ENCODE measurements around the gene WDFY3.

The WDFY3 gene

DNA sequence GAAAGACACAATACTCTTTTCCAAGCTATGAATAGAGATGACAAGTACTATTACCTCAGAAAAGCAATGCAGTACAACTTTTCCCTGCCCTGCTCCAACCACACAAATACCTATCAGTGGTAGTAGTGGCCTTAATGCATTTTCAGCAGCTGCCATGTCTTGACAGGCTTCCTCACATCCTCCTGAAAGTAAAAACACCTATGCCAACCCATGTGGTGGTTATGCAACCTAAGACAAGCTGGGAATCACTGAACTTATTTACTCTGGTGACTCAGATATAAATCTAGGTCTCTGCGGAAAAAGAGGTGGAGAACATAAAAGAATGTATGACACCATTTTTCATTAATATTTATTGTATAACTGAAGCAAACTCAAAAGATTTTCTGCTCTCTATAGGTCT, 14.5 kb downstream of the WDFY3 start:
- no peak for DNase-seq

DNA sequence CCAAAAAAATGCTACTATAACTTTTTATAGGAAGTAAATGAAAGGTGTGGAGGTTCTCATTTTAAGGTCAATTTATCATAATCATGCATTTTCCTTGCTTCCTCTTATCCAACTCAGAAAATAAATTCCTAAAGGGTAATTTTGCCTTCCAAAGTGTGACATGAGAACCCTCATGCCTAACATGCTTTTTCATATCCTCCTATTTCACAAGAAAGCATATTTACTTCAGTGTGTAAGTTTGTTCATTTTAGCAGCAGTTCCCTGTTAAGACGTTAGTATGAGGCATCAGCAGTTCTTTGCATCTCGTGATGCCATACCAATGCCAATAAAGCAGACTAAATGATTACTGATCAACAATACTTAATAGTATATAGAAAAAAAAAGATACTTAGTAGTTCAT, 18.4 kb downstream of the WDFY3 start:
- no peak for DNase-seq

DNA sequence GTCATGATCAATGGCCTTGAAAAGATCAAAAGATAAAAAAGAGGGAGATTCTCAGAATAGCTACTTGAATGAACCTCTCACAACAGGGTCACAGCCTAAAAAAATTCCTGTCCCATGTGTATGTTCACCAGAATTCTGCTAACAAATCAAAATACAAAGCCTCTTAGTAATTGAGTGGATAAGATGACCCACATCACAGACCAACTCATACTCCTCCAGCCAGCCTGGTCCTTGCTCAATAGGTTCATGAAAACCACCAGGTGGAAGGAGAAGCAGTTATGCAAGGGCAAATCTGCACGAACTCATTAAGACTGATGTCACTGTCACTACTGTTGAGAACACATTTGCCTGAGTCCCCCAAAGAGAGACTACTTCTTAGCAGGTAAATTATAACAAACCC, 21.5 kb downstream of the WDFY3 start:
- DNase-seq, result no peak

DNA sequence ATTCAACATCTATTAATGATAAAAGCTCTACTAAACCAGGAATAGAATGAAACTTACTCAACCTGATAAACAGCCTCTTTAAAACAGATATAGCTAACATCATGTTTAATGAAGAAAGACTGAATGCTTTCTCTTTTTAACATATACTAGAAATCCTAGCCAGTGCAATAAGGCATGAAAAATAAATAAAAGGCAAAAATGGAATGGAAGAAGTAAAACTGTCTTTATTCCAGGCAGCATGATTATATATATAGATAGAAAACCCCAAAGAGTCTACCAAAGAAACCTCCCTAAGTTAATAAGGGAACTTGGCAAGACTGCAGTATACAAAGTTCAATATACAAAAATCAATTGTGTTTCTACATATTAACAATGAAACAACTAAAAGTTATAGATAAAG, 25.5 kb downstream of the WDFY3 start:
- no peak for DNase-seq

DNA sequence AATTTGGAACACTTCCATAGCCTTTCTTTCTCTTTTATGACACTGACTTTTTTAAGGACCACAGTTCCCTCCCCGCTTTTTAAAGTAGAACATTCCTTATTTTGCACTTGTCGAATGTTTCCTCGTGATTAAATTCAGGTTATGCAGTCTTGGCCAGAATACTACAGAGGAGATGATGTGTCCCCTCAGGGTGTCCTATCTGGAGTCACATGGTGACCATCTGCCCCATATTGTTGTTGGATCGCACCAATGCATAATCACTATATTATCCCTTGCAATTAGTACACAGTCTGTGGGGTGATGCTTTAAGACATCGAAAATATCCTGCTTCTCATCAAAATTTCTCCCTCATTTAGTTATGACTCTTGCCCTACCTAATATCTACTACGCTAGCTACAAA, 27.4 kb downstream of the WDFY3 start:
- DNase-seq, result no peak

DNA sequence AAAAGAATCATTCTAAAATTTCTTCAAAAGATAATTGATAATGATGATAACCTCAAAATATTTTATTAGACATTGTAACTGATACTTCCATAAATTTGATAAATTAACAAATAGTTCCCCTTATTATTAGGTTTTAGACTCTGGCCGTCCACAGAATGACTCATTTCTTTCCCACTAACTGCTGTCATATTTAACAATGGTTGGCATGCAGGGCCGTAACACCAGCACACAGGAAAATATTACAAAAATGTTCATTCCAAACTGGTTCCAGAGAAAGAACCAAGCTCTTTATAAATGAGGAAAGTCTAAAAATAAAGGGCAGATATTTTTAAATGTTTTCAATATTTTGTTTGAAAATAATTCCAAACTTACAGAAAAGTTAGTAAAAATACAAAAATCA, 28.2 kb downstream of the WDFY3 start:
- DNase-seq, result no peak

DNA sequence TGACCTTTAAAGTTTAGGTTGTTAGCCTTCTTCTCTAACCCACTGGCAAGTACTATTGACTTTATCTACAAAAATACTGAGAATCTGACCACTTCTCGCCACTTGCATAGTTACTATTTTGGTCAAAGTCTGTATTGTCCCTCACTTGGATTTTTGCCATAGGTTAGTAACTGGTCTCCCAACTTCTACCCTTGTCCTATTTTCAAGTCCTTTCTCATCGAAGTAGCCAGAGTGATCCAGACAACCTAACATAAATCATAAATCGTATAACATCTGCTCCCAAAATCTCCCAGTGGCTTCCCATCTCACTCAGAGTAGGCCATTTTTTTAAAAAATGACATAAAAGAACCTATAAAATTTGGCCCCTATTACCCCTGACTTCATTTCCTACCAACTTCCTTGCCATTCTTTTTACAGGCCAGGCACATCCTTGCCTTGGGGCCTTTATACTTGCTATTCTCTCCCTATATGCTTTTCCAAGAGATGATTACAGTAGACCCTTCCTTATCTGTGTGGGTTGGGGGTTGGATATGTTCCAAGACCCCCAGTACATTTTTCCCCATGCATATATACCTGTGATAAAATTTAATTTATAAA, 29.0 kb downstream of the WDFY3 start:
- no peak for DNase-seq

DNA sequence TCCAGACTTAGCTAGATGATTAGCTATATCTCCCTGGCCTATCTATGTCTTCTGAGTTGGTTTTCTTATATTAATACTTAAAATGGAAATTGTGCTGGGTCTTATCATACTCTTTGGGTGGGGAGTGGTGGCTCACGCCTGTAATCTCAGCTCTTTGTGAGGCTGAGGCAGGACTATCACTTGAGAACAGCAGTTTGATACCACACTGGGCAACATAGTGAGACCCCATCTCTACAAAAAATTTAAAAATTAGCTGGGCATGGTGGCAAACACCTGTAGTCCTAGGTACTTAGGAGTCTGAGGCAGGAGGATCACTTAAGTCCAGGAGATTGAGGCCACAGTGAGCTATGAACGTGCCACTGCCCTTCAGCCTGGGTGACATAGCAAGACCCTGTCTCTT, 30.4 kb downstream of the WDFY3 start:
- DNase-seq, result no peak

DNA sequence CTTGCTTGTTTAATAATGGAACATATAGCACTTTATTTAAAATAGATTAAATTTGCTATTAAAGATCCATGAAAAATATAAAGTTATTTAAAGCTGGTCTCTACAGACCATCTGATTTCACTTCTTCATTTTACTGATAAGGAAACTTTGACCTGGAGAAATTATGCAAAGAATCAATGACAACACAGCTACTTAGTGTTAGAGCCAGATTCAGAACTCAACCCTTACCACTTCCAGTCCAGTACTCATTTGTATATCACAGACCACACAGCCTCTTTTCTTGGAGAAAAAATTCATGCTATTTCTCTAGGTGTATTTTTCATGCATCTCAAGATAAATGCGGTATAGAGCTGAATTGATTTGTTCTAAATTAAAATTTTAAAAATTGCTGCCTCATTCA, 34.0 kb downstream of the WDFY3 start:
- no peak for DNase-seq

DNA sequence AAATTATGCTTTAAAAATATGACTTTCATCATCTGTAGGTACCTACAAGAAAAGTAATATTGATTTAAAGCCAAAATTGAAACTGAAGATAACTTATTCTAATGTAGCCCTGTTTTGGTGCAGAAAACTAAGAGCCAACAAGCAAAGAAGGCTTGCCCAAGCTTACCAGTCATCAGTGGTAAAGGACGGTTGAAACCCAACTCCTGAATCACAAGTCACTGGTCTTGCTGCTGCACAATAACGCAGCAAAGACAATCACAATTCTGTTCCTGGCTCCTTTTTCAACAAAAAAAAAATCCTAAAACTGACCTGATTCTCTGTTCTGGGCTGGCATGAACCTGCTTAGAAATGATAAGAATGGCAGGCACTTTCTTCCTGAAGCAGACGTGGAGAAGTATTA, 34.5 kb downstream of the WDFY3 start:
- no peak for DNase-seq

DNA sequence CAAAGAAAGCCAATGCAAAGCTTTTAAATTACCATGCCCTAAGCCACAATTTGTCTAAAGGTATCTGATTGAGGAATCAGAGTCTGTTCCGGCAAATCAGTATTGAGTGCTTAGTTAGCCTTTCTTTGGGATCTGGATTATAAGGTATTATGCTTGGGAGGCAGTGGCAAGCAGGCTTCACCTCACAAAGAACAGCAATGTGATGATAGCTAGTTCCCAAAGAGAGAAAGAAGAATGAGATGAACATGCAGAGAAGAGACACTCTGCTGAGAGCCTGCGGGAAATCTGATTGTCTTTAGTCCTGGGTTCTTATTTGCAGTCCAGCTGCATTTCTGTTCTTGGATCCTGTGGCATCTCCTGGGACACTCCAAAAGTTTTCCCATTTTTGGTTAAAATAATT, 35.2 kb downstream of the WDFY3 start:
- no peak for DNase-seq

DNA sequence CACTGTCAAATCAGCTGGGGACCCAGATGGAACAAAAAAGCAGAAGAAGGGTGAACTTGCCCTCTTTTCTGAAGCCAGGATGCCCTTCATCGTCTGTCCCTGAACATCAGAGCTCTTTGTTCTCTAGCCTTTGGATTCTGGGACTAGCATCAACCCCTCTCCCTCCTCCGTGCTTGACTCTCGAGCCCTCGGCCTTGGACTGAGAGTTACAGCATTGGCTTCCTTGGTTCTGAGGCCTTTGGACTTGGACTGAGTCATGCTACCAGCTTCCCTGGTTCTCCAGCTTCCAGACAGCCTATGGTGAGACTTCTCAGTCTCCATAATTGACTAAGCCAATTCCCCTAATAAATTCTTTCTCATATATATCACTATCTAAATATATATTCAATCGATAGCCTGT, 38.4 kb downstream of the WDFY3 start:
- DNase-seq, result no peak

DNA sequence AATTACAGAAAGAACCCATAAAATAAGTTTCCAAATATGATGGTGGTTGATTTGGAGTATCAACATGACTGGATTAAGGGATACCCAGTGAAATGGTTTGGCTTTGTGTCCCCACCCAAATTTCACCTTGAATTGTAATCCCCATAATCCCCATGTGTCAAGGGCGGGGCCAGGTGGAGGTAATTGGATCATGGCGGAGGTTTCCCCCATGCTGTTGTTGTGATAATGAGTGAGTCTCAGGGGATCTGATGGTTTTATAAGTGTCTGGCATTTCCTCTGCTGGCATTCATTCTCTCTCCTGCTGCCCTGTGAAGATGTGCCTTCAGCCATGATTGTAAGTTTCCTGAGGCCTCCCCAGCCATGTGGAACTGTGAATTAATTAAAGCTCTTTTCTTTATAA, 39.1 kb downstream of the WDFY3 start:
- no peak for DNase-seq

DNA sequence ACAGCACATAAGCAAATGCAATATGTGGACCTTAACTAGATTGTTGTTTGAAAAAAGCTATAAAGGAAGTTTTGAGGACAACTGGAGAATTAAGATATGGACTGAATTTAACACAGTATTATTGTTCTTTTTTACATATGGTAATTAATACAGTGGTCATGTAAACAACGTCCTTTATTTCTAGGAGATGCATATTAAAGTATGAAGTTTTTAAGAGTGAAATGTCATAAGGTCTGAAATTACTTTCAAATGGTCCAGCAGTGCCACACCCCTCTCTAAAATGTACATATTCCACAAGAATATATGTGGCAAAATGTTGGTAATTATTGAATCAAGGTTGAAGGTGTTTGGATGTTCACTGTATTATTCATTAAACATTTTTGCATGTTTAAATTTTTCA, 40.9 kb downstream of the WDFY3 start:
- DNase-seq, result no peak

DNA sequence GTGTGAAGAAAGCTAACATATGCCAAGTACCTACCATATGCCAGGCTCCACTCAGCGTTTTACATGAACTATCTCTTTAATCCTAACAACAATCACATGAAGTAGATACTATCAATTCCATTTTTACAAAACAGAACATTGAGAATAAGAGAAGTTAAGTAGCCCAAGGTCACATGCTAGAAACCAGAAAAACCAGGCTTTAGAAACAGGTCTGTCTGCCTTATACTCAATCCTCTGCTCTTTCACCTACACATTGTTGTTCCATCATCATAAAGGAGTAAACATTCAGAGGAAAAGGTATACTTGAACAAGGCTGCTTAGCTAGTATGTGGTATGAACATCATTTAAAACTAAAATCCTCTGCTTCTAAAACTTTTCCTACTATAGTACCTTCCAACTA, 42.1 kb downstream of the WDFY3 start:
- DNase-seq, result no peak

DNA sequence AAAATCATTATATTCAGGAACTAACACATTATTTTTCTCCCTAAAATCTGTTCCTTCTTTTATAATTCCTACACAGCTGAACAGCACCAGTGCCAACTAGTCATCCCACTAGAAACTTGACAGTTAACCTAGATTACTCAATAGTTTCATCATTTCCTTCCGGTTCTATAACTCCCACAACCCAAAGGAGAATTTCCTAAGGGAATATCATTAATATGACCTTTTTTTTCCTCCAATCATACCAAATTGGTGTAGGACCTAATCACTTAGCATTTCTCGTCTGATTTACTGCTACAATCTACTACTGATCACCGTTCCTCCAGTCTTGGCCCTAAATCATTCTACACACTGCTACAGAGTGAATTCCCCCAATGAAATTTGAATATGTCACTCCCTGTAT, 45.9 kb downstream of the WDFY3 start:
- no peak for DNase-seq

DNA sequence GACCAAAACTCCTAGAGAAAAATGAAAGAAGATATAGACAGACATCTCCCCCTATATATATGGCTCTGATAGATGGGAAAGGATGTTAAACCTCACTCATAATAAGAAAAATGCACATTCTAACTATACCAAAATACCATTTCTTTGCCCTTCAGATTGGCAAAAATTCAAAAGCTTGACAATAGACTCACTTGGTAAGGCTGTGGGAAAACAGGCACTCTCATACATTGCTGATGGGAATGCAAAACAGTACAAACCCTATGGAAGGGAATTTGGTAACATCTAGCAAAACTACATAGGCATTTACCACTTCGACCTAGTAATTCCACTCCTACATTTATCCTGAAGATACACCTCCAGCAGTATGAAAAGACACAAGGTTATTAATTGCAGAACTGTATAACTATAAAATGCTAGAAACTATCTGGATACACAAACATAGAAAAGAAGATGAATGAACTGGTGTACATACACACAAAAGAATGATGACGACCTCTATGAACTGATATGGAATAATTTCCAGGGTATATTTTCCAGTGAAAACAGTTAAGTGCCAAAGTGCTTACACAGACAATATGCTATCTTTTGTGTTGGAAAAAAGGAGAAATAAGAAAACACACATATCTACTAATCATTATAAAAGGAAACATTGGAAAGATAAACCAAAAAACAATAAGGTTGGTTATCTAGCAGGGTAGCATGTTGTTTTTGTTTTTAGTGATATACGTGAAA, 48.5 kb downstream of the WDFY3 start:
- DNase-seq, result no peak

DNA sequence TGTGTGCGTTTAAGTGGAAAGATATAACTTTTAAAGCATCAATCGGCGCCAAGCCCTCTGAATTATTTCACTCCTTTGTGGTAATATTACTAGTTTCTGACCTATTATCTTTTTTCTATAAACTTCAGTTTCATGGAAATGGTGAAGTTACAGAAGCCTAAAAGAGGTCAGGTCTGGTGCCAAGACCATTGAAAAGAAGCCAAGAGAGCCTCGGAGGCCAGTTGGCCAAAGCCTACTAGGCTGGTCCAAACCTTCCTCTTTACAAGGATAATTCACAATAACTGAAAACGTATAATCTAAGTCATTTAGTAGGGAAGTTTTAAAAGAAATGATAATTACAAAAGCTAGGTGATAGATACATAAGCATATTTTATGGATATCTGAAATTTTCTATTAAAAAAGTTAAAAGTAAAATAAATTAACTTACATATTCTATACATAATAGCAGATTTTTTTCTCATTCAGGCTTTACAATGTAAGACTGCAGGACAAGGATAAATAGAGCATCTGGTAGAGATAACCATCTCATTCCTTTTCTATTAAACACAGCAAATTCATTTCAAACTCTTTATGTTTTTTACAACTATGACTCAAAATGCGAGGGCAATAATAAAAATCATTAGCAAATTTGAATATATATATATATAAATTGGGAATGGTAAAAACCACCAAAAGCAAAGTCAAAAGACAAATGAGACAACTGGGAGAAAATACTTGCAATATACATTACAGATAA, 49.2 kb downstream of the WDFY3 start:
- DNase-seq, result no peak

DNA sequence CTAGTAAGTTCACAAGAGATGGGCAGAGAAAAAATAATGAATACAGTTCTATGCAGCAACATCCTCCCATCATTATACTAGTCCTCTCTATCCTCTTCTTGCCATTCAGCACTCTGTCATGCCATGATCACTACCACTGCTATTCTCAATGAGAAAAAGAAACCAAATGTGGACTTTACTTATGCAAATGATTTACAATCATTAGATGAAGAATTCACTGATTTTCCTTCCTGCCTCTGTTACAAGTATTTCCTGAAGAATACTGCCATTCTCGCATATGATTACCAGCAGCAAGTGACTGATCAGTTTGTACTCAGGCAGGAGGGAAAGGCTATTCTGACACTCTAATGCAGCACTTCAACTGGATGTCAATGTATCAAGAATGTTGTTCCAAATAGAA, 50.3 kb downstream of the WDFY3 start:
- DNase-seq, result no peak

DNA sequence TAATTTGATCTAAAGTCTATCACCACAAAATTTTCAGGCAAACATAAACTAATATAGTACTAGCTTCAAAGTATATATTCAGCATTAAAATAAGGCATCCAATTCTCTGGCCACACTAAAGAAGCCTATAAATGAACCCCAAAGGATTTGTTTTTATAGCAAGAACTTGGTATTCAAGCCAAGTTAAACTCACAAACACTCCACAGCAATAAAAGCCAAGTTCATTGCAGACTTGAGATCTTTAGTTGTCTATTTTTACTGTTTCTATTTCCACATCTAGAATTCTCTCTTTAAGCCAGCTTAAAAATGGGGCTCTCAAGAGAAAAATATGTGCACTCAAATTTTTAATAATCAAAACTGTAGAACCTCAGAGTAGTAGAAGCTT, 51.1 kb downstream of the WDFY3 start:
- no peak for DNase-seq

DNA sequence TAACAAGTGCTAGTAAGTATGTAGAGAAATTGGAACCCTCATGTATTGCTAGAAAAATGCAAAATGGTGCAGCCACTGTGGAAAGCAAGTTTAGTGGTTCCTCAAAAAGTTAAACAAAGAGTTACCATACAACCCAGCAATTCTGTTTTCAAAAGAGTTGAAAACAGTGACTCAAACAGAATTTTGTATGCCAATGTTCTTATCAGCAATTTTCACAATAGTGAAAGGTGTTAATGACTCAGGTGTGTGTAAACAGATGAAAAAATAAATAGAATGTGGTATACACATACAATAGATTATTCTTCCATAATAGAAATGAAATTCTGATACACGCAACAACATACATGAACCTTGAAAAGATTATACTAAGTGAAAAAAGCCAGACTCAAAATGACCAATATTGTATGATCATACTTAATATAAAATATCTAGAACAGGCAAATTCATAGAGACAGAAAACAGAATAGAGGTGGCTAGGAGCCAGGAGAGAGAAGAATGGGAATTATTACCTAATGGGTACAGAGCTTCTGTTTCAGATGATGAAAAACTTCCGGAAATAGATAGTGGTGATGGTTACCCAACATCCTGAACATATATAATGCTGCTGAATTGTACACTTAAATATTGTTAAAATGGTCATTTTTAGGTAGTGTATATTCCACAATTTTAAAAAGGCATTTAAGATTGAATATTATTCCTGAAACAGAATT, 51.6 kb downstream of the WDFY3 start:
- no peak for DNase-seq

DNA sequence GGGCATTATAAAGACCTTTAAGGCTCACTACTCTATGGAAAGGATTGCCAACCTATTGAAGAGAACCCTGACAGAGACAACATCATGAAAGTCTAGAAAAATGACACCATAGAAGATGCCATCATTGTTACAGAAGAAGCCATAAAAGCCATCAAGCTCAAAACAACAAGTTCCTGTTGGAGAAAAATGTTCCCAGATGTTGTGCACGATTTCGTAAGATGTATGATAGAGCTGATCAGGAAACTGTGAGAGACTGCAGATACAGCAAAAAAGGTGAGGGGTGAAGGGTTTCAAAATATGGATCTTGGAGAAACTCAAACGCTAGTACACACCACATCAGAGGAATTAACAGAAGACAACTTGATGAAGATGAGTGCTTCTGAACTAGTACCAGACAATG, 53.3 kb downstream of the WDFY3 start:
- DNase-seq, result no peak

DNA sequence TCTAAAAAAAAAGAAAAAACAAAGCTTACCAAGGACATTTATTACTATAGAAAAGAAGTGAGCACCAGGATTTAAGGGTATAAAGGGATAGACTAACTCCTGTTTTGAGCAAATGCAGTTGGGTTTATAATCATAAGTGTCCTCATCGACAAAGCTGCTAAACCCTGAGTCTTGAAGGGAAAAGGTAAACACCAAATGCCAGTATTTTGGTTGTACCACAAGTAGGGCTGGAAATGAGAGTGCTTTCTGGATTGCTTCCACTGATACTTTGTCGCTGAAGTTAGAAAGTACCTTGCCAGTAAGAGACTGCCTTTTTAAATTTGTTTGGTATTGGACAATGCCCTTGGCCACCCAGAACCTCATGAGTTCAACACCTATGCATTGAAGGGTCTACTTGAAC, 53.7 kb downstream of the WDFY3 start:
- no peak for DNase-seq

DNA sequence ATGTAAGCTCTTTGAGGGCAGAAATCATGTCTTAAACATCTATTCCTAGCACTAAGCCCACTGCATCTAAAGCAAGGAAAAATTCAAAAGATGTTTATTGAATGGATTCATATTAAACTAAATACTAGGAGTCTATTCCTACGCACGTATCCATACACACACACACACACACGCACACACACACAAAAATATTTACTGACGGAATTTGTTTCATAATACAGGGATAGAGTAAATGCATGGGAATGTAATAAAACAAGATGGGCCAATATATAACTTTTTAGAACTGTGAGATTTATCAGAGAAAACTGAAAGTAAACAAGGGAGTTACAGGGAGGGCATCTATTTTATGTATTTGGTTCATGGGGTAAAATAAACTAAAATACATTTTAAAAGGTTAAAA, 57.6 kb downstream of the WDFY3 start:
- DNase-seq, result no peak
